ENCODE data around the gene FBXO24. TPM values are rescaled to one million over a fixed set of nuclear protein-coding genes. Genes with fewer than 3 reads are reported as not detected.
"Not testable (repeated sequence)": the region's sequence is repeated elsewhere in the genome, so short reads cannot be mapped to it uniquely, and the experiment has no call there.

FBXO24 gene
- total and polyA plus RNA-seq, 2 donors (not counting 1 experiment from before 2014, with no cell fraction given): 0.23 to 0.33 TPM

GRCh38 chr7:100546926-100547800 is 39.0 kb upstream of the FBXO24 start:
- no peaks in the 10 kb centered on the region for H3K9me3 ChIP-seq (ENCODE audit: control insufficient read depth, insufficient read depth, low read depth, low read length)
- H3K79me2 ChIP-seq (ENCODE audit: control insufficient read depth, insufficient read depth, low read length): no peaks in the 10 kb centered on the region
- no peaks in the 10 kb centered on the region for H3K27me3 ChIP-seq (ENCODE audit: control insufficient read depth, insufficient read depth, low read length)
- TF ChIP-seq CTCF (conservative IDR thresholded peaks at IDR 0.05 in 1 of 2, IDR thresholded peaks at IDR 0.05 in 1 of 2; ENCODE audit: low read depth in 1 of 2, low read length in 2 of 2): no peak
- no peak for TF ChIP-seq EZH2 (IDR thresholded peaks at IDR 0.05; ENCODE audit: low read length, missing control alignments)
- H2AFZ ChIP-seq (ENCODE audit: low read length): no peak overlapping the region
- H3K9ac ChIP-seq (ENCODE audit: insufficient read depth, low read length): no peak overlapping the region
- no peak overlapping the region for H3K27ac ChIP-seq (ENCODE audit: insufficient read depth, low read length)
- no peak overlapping the region for H3K4me2 ChIP-seq (ENCODE audit: extremely low read depth, insufficient read depth, low read length)
- peaks cover 3% of the 10 kb centered on the region for H3K36me3 ChIP-seq (ENCODE audit: control insufficient read depth, insufficient read depth, low read length)
- peak in 1 of 2 donors; percentile 14 for DNase-seq (ENCODE audit: low read depth in 2 of 2)
- no peaks in the 10 kb centered on the region for H4K20me1 ChIP-seq (ENCODE audit: control insufficient read depth, extremely low read depth, insufficient read depth, low read length)
- H3K4me3 ChIP-seq (replicated peaks in 1 of 4; ENCODE audit: control extremely low read depth in 1 of 4, insufficient read depth in 1 of 4, low read depth in 3 of 4, low read length in 4 of 4): no peak overlapping the region
- H3K4me1 ChIP-seq (ENCODE audit: control insufficient read depth, extremely low read depth, insufficient read depth, low read length): peaks cover 20% of the 10 kb centered on the region

- peaks cover 3% of the 10 kb centered on the region for H3K36me3 ChIP-seq (ENCODE audit: control insufficient read depth, insufficient read depth, low read length)
- H3K27ac ChIP-seq (ENCODE audit: insufficient read depth, low read length): no peak overlapping the region
- H3K4me3 ChIP-seq (replicated peaks in 1 of 4; ENCODE audit: control extremely low read depth in 1 of 4, insufficient read depth in 1 of 4, low read depth in 3 of 4, low read length in 4 of 4): no peak overlapping the region
- peak; percentile 16 to 37 for DNase-seq (ENCODE audit: low read depth in 2 of 2)
- no peak overlapping the region for H3K9ac ChIP-seq (ENCODE audit: insufficient read depth, low read length)
- H4K20me1 ChIP-seq (ENCODE audit: control insufficient read depth, extremely low read depth, insufficient read depth, low read length): no peaks in the 10 kb centered on the region
- H2AFZ ChIP-seq (ENCODE audit: low read length): no peak overlapping the region
- H3K27me3 ChIP-seq (ENCODE audit: control insufficient read depth, insufficient read depth, low read length): no peaks in the 10 kb centered on the region
- TF ChIP-seq EZH2 (IDR thresholded peaks at IDR 0.05; ENCODE audit: low read length, missing control alignments) (no peak), CTCF (conservative IDR thresholded peaks at IDR 0.05 in 1 of 2, IDR thresholded peaks at IDR 0.05 in 1 of 2; ENCODE audit: low read depth in 1 of 2, low read length in 2 of 2) (peak in 1 of 2 donors; percentile 2)
- H3K4me2 ChIP-seq (ENCODE audit: extremely low read depth, insufficient read depth, low read length): no peak overlapping the region
- no peaks in the 10 kb centered on the region for H3K9me3 ChIP-seq (ENCODE audit: control insufficient read depth, insufficient read depth, low read depth, low read length)
- peaks cover 20% of the 10 kb centered on the region for H3K4me1 ChIP-seq (ENCODE audit: control insufficient read depth, extremely low read depth, insufficient read depth, low read length)
- H3K79me2 ChIP-seq (ENCODE audit: control insufficient read depth, insufficient read depth, low read length): no peaks in the 10 kb centered on the region
These were observed 38.3 kb upstream of the FBXO24 start for GRCh38 chr7:100547872-100548271.

GRCh38 chr7:100548446-100548845 is 37.7 kb upstream of the FBXO24 start:
- not testable (repeated sequence) for H3K27ac ChIP-seq (ENCODE audit: insufficient read depth, low read length); H3K9ac ChIP-seq (ENCODE audit: insufficient read depth, low read length); H3K36me3 ChIP-seq (ENCODE audit: control insufficient read depth, insufficient read depth, low read length); H3K4me3 ChIP-seq (replicated peaks in 1 of 4; ENCODE audit: control extremely low read depth in 1 of 4, insufficient read depth in 1 of 4, low read depth in 3 of 4, low read length in 4 of 4); H3K4me2 ChIP-seq (ENCODE audit: extremely low read depth, insufficient read depth, low read length); H3K9me3 ChIP-seq (ENCODE audit: control insufficient read depth, insufficient read depth, low read depth, low read length); H3K79me2 ChIP-seq (ENCODE audit: control insufficient read depth, insufficient read depth, low read length); H4K20me1 ChIP-seq (ENCODE audit: control insufficient read depth, extremely low read depth, insufficient read depth, low read length); H3K27me3 ChIP-seq (ENCODE audit: control insufficient read depth, insufficient read depth, low read length); H2AFZ ChIP-seq (ENCODE audit: low read length)
- DNase-seq (ENCODE audit: low read depth in 2 of 2): peak in 1 of 2 donors; percentile 8
- peaks cover 20% of the 10 kb centered on the region for H3K4me1 ChIP-seq (ENCODE audit: control insufficient read depth, extremely low read depth, insufficient read depth, low read length)
